WERI-Rb-1 (cell line): ENCODE results near the gene ARL16.

ENCODE experiments used
- DNase-seq: peaks from one replicate; pipeline ENCODE4 v3.0.0-alpha.2; 2020
- H3K27ac ChIP-seq: fragments of 250-450 bp; sonication (Bioruptor Pico); 2 replicates; pipeline ENCODE4 v1.5.1; 2020; ENCODE audit warnings: mild to moderate bottlenecking, moderate library complexity
- H3K27me3 ChIP-seq: fragments of 250-450 bp; sonication (Bioruptor Pico); 2 replicates; pipeline ENCODE4 v1.5.1; 2021; ENCODE audit warnings: mild to moderate bottlenecking, low read depth, moderate library complexity; ENCODE audit not compliant: insufficient read depth, severe bottlenecking
- H3K36me3 ChIP-seq: fragments of 250-450 bp; sonication (Bioruptor Pico); 2 replicates; pipeline ENCODE4 v1.5.1; 2020; ENCODE audit warnings: mild to moderate bottlenecking, moderate library complexity
- H3K4me3 ChIP-seq: 2 replicates; pipeline ENCODE4 v1.5.1; 2011; ENCODE audit warnings: low read depth, mild to moderate bottlenecking, control low read depth, low read length
- H3K9me3 ChIP-seq: fragments of 250-450 bp; sonication (Bioruptor Pico); 2 replicates; pipeline ENCODE4 v1.5.1; 2021; ENCODE audit warnings: mild to moderate bottlenecking, moderate library complexity; ENCODE audit not compliant: severe bottlenecking
- TF ChIP-seq, protein P1 (sequence below): IDR thresholded peaks from 2 replicates; pipeline ENCODE4 v1.5.1; 2011; ENCODE audit warnings: low read depth, mild to moderate bottlenecking, control low read depth, inconsistent platforms, low read length

The ARL16 gene

DNA sequence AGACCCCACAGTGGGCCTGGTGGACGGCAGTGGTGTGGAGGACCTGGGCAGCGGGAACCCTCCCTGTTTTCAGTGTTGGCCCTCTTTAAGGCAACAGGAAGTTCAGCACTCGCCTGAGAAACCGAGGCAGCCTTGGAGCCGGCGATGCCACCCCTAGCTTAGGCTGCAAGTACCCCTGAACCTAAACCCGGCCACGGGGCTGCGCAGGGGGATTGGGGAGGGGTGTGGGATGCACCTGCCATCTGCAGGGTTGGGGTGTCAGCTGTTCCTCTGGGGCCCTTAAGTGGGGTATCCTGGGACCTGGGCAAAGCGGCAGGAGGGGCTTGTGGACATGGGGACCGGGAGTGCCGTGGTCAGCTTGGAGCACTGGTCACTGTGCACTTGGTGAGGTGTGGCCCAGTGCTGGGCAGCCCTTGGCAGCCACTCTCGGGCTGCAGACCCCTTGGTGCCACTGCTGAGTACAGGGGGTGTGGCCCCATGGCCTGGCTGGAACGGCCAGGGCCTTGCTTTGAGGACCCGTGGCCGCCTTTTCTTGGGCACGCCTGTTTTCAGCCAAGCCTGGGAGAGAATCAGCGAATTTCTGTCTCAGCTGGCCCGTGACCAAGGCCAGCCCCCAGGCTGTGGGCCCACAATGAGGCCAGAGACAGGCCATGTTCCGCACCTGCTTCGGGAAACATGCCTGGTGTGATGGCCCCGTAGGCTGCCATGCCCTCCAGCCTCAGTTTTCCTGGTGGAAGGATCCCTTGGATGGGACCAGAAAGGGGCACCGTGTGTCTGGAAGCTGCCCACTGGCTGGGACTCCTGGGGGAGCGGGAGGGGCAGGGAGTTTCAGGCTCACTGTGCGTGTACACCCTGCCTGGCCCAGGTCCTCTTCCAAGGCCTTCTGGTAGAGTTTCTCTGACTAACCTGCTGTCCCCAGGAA lies 24.4 kb upstream of the ARL16 start:
- TF ChIP-seq, protein P1, sequence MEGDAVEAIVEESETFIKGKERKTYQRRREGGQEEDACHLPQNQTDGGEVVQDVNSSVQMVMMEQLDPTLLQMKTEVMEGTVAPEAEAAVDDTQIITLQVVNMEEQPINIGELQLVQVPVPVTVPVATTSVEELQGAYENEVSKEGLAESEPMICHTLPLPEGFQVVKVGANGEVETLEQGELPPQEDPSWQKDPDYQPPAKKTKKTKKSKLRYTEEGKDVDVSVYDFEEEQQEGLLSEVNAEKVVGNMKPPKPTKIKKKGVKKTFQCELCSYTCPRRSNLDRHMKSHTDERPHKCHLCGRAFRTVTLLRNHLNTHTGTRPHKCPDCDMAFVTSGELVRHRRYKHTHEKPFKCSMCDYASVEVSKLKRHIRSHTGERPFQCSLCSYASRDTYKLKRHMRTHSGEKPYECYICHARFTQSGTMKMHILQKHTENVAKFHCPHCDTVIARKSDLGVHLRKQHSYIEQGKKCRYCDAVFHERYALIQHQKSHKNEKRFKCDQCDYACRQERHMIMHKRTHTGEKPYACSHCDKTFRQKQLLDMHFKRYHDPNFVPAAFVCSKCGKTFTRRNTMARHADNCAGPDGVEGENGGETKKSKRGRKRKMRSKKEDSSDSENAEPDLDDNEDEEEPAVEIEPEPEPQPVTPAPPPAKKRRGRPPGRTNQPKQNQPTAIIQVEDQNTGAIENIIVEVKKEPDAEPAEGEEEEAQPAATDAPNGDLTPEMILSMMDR, result no peak
- no peak overlapping the region for H3K27ac ChIP-seq
- no peak for DNase-seq

DNA sequence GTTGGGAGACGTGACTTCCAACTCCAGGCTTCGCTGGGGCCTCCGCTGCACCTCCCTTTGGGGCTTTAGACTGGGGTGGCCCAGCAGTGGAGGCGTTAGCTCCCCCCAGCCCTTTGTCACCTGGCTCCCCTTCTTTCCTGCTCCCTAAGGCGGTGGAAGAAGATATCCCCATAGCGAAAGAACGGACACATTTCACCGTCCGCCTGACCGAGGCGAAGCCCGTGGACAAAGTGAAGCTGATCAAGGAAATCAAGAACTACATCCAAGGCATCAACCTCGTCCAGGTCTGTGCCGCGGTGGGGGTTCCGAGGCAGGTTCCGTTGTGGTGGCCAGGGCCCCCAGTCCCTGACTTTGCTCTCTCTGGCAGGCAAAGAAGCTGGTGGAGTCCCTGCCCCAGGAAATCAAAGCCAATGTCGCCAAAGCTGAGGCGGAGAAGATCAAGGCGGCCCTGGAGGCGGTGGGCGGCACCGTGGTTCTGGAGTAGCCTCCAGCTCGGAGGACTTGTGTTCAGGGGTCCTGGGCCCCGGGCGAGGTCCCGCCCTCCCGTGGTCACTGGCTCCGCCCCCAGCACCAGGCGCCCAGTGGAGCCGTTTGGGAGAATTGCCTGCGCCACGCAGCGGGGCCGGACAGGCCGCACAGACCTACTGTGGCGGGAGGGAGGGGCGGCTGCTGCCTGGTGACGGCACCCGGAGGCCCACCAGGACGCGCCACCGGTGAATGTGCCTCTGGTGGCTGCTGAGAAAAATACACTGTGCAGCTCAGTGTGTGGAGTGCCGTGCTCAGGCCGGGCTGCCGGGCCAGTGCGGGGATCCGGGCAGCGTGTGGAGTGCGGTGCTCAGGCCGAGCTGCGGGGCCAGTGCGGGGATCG lies 23.4 kb upstream of the ARL16 start:
- no peak overlapping the region for H3K27ac ChIP-seq
- no peak for DNase-seq

More for the DNA sequence above, 24.4 kb upstream of the ARL16 start:
- peaks cover 63% of the 10 kb centered on the region for H3K36me3 ChIP-seq
- no peaks in the 10 kb centered on the region for H3K27me3 ChIP-seq
- H3K9me3 ChIP-seq, result no peaks in the 10 kb centered on the region
- H3K4me3 ChIP-seq, result no peak overlapping the region

DNA sequence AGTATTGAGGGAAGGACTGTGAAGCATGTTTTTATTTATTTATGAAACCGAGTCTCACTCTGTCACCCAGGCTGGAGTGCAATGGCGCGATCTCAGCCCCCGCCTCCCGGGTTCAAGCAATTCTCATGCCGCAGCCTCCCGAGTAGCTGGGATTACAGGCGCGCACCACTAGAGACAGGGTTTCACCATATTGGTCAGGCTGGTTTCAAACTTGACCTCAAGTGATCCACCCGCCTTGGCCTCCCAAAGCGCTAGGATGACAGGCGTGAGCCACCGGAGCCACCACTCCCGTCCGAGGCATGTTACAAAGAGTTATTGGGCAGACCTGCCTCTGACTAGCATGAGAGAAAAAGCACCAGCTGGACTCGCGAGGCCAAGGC lies 22.6 kb upstream of the ARL16 start:
- TF ChIP-seq, protein P1, result no peak
- no peak for DNase-seq
- Histone ChIP-seq H3K27me3 (no peaks in the 10 kb centered on the region), H3K27ac (no peak overlapping the region), H3K9me3 (no peaks in the 10 kb centered on the region), H3K4me3 (no peak overlapping the region), H3K36me3 (peaks cover 76% of the 10 kb centered on the region)

More for the DNA sequence above, 23.4 kb upstream of the ARL16 start:
- Histone ChIP-seq H3K9me3 (no peaks in the 10 kb centered on the region), H3K36me3 (peaks cover 68% of the 10 kb centered on the region), H3K27me3 (no peaks in the 10 kb centered on the region), H3K4me3 (no peak overlapping the region)
- TF ChIP-seq, protein P1, result peak; percentile 13; the same call in 1 of the 2 replicates

DNA sequence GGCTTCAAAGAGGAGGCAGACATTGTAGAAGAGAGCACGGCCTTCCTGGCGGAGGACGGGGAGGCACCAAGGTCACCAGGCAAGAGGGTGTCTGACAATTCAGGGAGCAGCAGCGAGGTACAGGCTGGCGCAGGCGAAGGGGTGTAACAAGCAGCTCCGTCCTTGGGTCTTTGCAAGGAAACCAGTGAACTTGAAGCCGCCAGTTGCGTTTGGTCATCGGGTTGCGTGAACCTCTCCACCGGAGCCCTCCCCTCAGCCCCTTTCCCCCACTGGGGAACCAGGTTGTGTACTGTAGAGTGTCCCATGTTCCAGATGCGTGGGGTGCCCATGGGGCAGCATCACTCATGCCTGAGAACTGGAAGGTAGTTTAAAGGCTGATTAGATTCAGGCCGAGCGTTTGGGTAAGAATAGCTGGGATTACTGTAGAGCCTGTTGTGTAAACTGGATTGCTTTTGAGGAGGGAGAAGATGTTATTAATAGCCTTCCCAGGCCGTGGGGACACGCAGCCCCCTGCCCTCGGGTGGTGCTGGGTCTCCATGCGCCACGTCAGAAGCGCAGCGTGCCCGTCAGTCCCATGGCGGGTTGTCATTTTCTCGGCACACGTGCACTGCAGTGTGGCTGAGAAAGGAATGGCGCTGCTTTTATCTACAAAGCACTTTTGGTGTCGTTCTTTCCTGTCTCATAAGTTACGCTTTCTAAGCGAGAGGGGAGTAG lies 22.1 kb upstream of the ARL16 start:
- peaks cover 81% of the 10 kb centered on the region for H3K36me3 ChIP-seq
- no peak overlapping the region for H3K4me3 ChIP-seq
- TF ChIP-seq, protein P1, result no peak
- no peak for DNase-seq
- H3K27me3 ChIP-seq, result no peaks in the 10 kb centered on the region
- no peak overlapping the region for H3K27ac ChIP-seq
- H3K9me3 ChIP-seq, result no peaks in the 10 kb centered on the region

DNA sequence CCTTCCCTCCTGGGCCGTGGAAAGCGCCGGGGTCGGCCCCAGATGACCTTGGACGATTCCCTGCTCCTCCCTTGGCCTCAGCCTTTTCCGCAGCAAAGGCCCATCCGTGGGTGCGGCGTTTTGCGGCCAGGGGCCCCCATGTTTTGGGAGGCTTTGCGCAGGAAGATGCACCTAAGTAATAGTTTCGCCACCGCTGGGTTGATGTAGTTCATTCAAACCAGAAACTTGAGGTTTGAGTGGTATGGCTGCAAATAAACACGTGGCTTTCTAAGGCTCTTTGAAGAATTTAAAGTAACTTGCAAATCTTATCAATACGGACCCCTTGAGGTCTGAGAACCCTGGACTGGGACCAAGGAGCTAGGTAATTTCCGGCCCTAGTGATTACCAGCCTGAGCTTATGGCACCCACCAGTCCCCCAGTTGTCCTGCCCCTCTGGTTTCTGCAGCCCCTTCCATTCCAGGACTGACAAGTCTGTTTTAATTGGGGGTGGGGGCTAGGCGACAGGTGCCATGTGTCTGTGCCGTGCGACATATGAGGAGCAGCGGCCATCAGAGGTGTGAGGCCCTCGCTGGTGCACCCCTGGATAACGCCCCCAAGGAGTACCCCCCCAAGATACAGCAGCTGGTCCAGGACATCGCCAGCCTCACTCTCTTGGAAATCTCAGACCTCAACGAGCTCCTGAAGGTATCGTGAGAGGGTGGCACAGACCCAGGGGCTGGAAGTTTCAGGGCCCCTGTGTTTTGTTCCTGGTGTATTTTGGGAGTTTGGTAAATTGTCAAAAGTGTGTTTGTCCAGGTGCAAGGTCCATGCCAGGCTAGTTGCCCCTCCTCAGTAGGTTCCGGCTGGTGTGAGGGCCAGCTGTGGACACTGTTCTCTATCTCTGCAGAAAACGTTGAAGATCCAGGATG lies 20.4 kb upstream of the ARL16 start:
- H3K9me3 ChIP-seq, result no peaks in the 10 kb centered on the region
- TF ChIP-seq, protein P1, result no peak
- DNase-seq, result no peak
- peak overlapping the region; percentile 68 for H3K4me3 ChIP-seq
- no peaks in the 10 kb centered on the region for H3K27me3 ChIP-seq
- H3K36me3 ChIP-seq, result peaks cover 95% of the 10 kb centered on the region
- peak overlapping the region; percentile 97 for H3K27ac ChIP-seq
